PFSK-1 (cell line): ENCODE data around the gene MTA3.

Source experiments
- POLR2AphosphoS5 ChIP-seq: IDR thresholded peaks from 2 replicates; pipeline ENCODE4 v1.6.1; 2012; ENCODE audit warnings: low read depth, mild to moderate bottlenecking, control low read depth, low read length, moderate library complexity
- SIN3A ChIP-seq: IDR thresholded peaks from 2 replicates; pipeline ENCODE4 v1.6.1; 2012; ENCODE audit warnings: mild to moderate bottlenecking, low read length, moderate library complexity, borderline replicate concordance; ENCODE audit not compliant: insufficient read depth
- TAF1 ChIP-seq: IDR thresholded peaks from 2 replicates; pipeline ENCODE4 v1.6.1; 2012; ENCODE audit warnings: low read length, control low read depth, borderline replicate concordance; ENCODE audit not compliant: insufficient read depth

- no peak for TF ChIP-seq POLR2AphosphoS5
- TF ChIP-seq TAF1 = no peak
- no peak for TF ChIP-seq SIN3A
Measured at GRCh38 chr2:42784204-42784880, 215.9 kb downstream of the MTA3 start.
